ENCODE results near the gene FOXN1. TPM values are rescaled to one million over a fixed set of nuclear protein-coding genes. Genes with fewer than 3 reads are reported as not detected.

The FOXN1 gene
- total and polyA plus RNA-seq, 2 experiments from 2014 or later, result 0.06 TPM; not detected in 1

GRCh38 chr17:28567604-28568003, 61.5 kb downstream of the FOXN1 start:
- Histone ChIP-seq H3K36me3 (no peaks in the 10 kb centered on the region), H3K4me1 (ENCODE audit: low read depth) (peaks cover 14% of the 10 kb centered on the region), H3K4me3 (no peak overlapping the region), H3K9me3 (ENCODE audit: low read depth) (no peaks in the 10 kb centered on the region), H3K27ac (no peak overlapping the region), H3K27me3 (no peaks in the 10 kb centered on the region)
- TF ChIP-seq CTCF (IDR thresholded peaks at IDR 0.05; ENCODE audit: low read depth, low read length), result no peak
- DNase-seq (ENCODE audit: low read depth in 1 of 2, low spot score in 1 of 2), result no peak

DNA sequence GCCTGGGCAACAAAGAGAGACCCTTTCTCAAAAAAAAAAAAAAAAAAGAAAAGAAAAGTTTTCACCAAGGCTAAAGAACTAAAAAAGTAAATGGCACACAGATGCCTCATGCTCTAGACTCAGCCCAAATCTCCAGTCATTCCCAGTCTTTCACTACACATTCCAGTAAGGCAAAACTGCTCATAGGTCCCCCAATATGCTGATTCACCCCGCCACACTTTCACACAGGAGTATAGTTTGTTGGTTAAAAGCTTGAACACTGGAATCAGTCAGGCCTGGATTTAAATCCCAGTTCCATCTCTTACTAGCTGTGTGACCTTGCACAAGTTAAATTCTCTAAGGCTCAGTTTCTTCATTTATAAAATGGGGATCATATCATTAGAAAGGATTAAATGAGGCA, 63.3 kb downstream of the FOXN1 start:
- Histone ChIP-seq H3K9me3 (ENCODE audit: low read depth) (no peaks in the 10 kb centered on the region), H3K36me3 (no peaks in the 10 kb centered on the region), H3K27ac (no peak overlapping the region), H3K27me3 (no peaks in the 10 kb centered on the region), H3K4me1 (ENCODE audit: low read depth) (peaks cover 14% of the 10 kb centered on the region), H3K4me3 (no peak overlapping the region)
- no peak for TF ChIP-seq CTCF (IDR thresholded peaks at IDR 0.05; ENCODE audit: low read depth, low read length)
- DNase-seq (ENCODE audit: low read depth in 1 of 2, low spot score in 1 of 2), result no peak

DNA sequence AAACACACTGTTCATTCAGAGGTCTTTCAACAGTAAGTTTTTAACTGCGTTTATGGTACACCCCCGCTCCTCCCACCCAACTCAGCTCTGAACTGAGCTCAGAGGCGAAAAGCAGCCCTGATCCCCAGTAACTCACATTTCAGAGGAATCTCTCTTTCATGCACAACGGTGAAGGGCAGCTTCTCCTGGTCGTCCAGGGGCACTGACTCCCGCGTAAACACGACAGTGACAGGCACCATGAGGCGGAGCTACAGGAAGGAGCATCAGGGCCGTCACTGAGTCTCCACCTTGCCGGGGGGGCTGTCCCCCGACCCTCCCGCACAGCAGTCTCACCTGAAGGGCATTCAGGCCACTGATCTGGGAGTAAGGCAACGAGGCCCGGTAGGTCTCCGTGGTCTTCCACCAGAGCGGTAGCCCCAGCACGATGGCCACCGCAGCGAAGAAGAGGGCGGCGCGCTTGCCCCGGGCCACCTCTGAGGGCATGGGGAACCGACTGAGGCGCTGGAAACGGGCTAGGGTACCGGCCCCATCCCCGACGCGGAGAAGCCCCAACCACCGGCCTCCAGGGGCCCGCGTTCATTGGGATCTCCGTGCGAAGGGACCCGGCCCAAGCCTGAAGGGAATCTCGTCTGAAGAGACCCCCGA, 64.7 kb downstream of the FOXN1 start:
- peak in 1 of 2 donors; percentile 44 for DNase-seq (ENCODE audit: low read depth in 1 of 2, low spot score in 1 of 2)
- Histone ChIP-seq H3K4me1 (ENCODE audit: low read depth) (peaks cover 21% of the 10 kb centered on the region), H3K27ac (peak overlapping the region; percentile 42), H3K9me3 (ENCODE audit: low read depth) (no peaks in the 10 kb centered on the region), H3K27me3 (no peaks in the 10 kb centered on the region), H3K36me3 (no peaks in the 10 kb centered on the region), H3K4me3 (peak overlapping the region; percentile 92)
- TF ChIP-seq CTCF (IDR thresholded peaks at IDR 0.05; ENCODE audit: low read depth, low read length), result no peak

DNA sequence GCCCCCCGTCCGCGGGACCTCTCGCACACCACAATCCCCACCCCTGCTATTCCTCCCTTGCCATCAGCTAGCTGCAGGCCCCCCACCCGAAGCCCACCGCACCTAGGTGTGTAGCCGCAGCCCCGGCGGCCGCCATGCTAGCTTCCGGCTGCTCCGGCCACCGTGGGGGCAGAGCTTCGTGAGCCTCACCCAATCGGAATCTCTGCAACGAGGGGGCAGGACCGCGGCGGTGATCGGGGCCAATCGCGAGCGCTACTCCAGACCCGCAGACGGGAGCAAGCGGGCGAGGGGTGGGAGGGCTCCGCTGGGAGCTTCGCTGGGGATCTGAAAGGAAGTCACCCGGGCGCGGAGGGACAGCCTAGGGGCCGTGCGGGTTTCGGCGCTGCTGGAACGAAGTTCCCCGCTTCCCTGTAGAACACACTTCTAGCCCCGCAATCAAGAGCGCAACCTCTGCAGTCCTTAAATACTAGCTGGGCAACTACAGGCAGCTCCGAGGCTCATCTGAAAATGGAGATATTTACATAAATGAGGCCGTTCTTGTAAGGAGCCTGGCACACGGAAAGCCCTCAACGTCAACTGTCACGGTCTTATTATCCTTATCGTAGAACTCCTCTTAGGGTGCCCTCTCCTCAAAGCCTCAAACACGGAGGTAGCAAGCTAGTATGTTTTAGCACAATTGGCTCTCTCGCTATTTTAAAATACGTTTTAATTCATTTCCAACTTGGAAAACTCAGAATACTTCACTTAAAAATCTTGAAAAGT, 65.4 kb downstream of the FOXN1 start, which contains the start of gene PIGS:
PIGS (minus strand) TSS at position 164 of the 762 bp plus-strand sequence; CDS start at position 136, 28 bp downstream.
- H3K4me3 ChIP-seq, result peak within 1 kb of the TSS; percentile 92
- no peaks in the 10 kb centered on the region for H3K36me3 ChIP-seq
- peak within 1 kb of the TSS; percentile 42 for H3K27ac ChIP-seq
- peak; percentile 91 to 97 for DNase-seq (ENCODE audit: low read depth in 1 of 2, low spot score in 1 of 2)
- H3K4me1 ChIP-seq (ENCODE audit: low read depth), result peaks cover 23% of the 10 kb centered on the region
- H3K9me3 ChIP-seq (ENCODE audit: low read depth), result no peaks in the 10 kb centered on the region
- TF ChIP-seq CTCF (IDR thresholded peaks at IDR 0.05; ENCODE audit: low read depth, low read length), result no peak
- no peaks in the 10 kb centered on the region for H3K27me3 ChIP-seq

- DNase-seq (ENCODE audit: low read depth in 1 of 2, low spot score in 1 of 2), result no peak
- no peak for TF ChIP-seq CTCF (IDR thresholded peaks at IDR 0.05; ENCODE audit: low read depth, low read length)
- H3K4me3 ChIP-seq, result peak overlapping the region; percentile 92
- H3K4me1 ChIP-seq (ENCODE audit: low read depth), result peaks cover 23% of the 10 kb centered on the region
- H3K9me3 ChIP-seq (ENCODE audit: low read depth), result no peaks in the 10 kb centered on the region
- H3K27me3 ChIP-seq, result no peaks in the 10 kb centered on the region
- no peaks in the 10 kb centered on the region for H3K36me3 ChIP-seq
- no peak overlapping the region for H3K27ac ChIP-seq
Measured at GRCh38 chr17:28572259-28573039, 66.3 kb downstream of the FOXN1 start.

Measured in cardiac muscle cell (in vitro differentiated cells and primary cell).